IMR-90 (cell line): Measurements from ENCODE around the gene SCNN1B.

Experiments used
- BHLHE40 ChIP-seq: fragments of 150-350 bp; IDR thresholded peaks from 2 replicates; pipeline ENCODE4 v1.6.1; 2016; ENCODE audit warnings: mild to moderate bottlenecking, low read depth, low read length
- TF ChIP-seq, protein P1 (sequence below): conservative IDR thresholded peaks from 2 replicates; pipeline ENCODE4 v1.5.1; 2012; ENCODE audit warnings: mild to moderate bottlenecking, low read depth, low read length, improper control_type of control experiment

DNA sequence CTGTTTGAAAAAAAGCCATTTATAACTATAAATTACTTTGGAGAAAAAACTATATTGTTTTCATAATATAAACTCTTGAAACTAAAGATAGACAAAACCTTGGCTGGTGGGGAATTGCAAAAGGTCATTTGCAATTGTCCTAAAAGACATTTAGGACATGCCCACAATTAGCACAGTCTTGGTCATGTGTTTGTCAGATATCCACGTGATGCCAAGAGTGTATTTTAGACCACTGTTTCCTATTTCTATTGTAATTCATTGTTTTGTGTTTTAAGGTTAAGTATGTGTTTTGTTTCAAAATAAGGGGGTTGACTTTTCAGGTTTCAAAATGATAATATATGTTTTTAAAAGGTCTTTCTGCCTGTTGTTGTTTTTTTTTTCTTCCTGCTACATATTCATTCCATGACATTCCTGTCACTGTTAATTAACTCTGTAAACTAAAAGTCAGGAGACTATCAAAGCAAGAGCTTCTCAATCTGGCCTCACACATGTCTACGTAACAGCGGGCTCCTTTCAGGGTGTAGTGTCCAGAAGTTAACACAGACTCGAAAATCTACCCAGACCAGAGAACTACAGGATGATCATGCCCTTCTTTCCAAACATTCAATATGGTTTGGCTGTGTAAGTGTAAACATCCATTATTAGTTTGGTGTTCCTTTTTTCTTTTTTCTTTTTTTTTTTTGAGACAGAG lies 92.2 kb downstream of the SCNN1B start:
- no peak for TF ChIP-seq BHLHE40
- TF ChIP-seq, protein P1, sequence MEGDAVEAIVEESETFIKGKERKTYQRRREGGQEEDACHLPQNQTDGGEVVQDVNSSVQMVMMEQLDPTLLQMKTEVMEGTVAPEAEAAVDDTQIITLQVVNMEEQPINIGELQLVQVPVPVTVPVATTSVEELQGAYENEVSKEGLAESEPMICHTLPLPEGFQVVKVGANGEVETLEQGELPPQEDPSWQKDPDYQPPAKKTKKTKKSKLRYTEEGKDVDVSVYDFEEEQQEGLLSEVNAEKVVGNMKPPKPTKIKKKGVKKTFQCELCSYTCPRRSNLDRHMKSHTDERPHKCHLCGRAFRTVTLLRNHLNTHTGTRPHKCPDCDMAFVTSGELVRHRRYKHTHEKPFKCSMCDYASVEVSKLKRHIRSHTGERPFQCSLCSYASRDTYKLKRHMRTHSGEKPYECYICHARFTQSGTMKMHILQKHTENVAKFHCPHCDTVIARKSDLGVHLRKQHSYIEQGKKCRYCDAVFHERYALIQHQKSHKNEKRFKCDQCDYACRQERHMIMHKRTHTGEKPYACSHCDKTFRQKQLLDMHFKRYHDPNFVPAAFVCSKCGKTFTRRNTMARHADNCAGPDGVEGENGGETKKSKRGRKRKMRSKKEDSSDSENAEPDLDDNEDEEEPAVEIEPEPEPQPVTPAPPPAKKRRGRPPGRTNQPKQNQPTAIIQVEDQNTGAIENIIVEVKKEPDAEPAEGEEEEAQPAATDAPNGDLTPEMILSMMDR: no peak
